Thyroid gland (tissue), 4 donors: ENCODE measurements around the gene IRAK2. TPM values are rescaled to one million over a fixed set of nuclear protein-coding genes. Genes with fewer than 3 reads are reported as not detected.
A peak's percentile ranks its signal among the peaks of the same experiment; 100 is the strongest.

ENCODE experiments used
- DNase-seq, 2 donors: peaks; one replicate each; pipeline ENCODE4 v3.0.0-alpha.2; 2019
- H3K27ac ChIP-seq, 3 donors: fragments of 200-600 bp; sonication (generic); 1 replicate in 2 of 3; 2 replicates in 1 of 3; pipeline ENCODE4 v1.5.1; 2016 to 2019; ENCODE audit warnings: mild to moderate bottlenecking in 1 of 3, moderate library complexity in 1 of 3
- H3K27me3 ChIP-seq: fragments of 200-600 bp; sonication (generic); one replicate; pipeline ENCODE4 v1.5.1; 2019
- H3K36me3 ChIP-seq, 2 donors: fragments of 200-600 bp; sonication (generic); one replicate each; pipeline ENCODE4 v1.5.1; 2016 to 2019
- H3K4me1 ChIP-seq, 2 donors: fragments of 200-600 bp; sonication (generic); one replicate each; pipeline ENCODE4 v1.5.1; 2017 to 2019
- H3K4me3 ChIP-seq, 3 donors: fragments of 200-600 bp; sonication (generic); replicated peaks in 1 of 3; 1 replicate in 2 of 3; 2 replicates in 1 of 3; pipeline ENCODE4 v1.5.1; 2016; ENCODE audit warnings: mild to moderate bottlenecking in 1 of 3
- H3K9me3 ChIP-seq: fragments of 200-600 bp; sonication (generic); one replicate; pipeline ENCODE4 v1.5.1; 2017
- CTCF ChIP-seq, 6 experiments: fragments of 200-600 bp in 3 of 6; fragments of 450-650 bp in 3 of 6; sonication (generic) in 3 of 6; IDR thresholded peaks; one replicate each; pipeline ENCODE4 v1.5.1; 2016 to 2019; ENCODE audit warnings: antibody characterized with exemption in 6 of 6, mild to moderate bottlenecking in 2 of 6, inconsistent platforms in 1 of 6, moderate library complexity in 1 of 6
- POLR2A ChIP-seq, 2 donors: fragments of 450-650 bp; IDR thresholded peaks; one replicate each; pipeline ENCODE4 v1.6.1; 2017; ENCODE audit warnings: antibody characterized with exemption in 2 of 2, mild to moderate bottlenecking in 2 of 2, moderate library complexity in 1 of 2
- WGBS, 2 donors: methylation state at CpG; one replicate each; pipeline ENCODE4 v1.1.5; 2017; 5-methylcytosine and 5-hydroxymethylcytosine counted together
- intact Hi-C: fragments of 100-400 bp; cut with DNase I; formaldehyde crosslinking; loops from one replicate; pipeline ENCODE4 v1.15.1; 2023
- total RNA-seq, 4 donors: library from RNA; depleted of rRNA; stranded (reverse); fragments of >200 nt; gene quantifications; one replicate each; pipeline ENCODE4 v1.2.3, GENCODE V29; 2016

Gene IRAK2
- total RNA-seq, 4 donors from 2014 or later = 5.0 to 9.1 (median 7.4) TPM

GRCh38 chr3:10240799-10241198 is 76.1 kb downstream of the IRAK2 start:
- H3K27ac ChIP-seq = no peak overlapping the region
- no peak for TF ChIP-seq CTCF (IDR thresholded peaks at IDR 0.05)
- TF ChIP-seq POLR2A (IDR thresholded peaks at IDR 0.05) = no peak
- peaks cover 0 to 3% of the 10 kb centered on the region in 2 donors for H3K36me3 ChIP-seq
- no peaks in the 10 kb centered on the region for H3K4me1 ChIP-seq
- H3K4me3 ChIP-seq = no peak overlapping the region
- 78 to 79% methylated on average over 5 to 6 of the region's 6 CpGs for WGBS, 2 donors
- intact Hi-C loops = no loop called here
- no peak for DNase-seq
- no peaks in the 10 kb centered on the region for H3K27me3 ChIP-seq
- no peaks in the 10 kb centered on the region for H3K9me3 ChIP-seq

- 79 to 89% methylated on average over 7 of the region's 7 CpGs for WGBS, 2 donors
- no peak overlapping the region for H3K27ac ChIP-seq
Measured at GRCh38 chr3:10242182-10243065, 77.7 kb downstream of the IRAK2 start.

GRCh38 chr3:10244009-10244408 is 79.3 kb downstream of the IRAK2 start:
- Histone ChIP-seq H3K27ac (no peak overlapping the region), H3K4me1 (no peaks in the 10 kb centered on the region), H3K27me3 (no peaks in the 10 kb centered on the region), H3K36me3 (peaks cover 0 to 3% of the 10 kb centered on the region in 2 donors), H3K9me3 (no peaks in the 10 kb centered on the region), H3K4me3 (no peak overlapping the region)
- intact Hi-C loops = no loop called here
- TF ChIP-seq POLR2A (IDR thresholded peaks at IDR 0.05) (no peak), CTCF (IDR thresholded peaks at IDR 0.05) (no peak)
- DNase-seq = no peak
- 62 to 100% methylated on average over 2 to 3 of the region's 3 CpGs for WGBS, 2 donors

More at GRCh38 chr3:10242182-10243065, 77.7 kb downstream of the IRAK2 start:
- peaks cover 0 to 3% of the 10 kb centered on the region in 2 donors for H3K36me3 ChIP-seq
- intact Hi-C loops = no loop called here
- TF ChIP-seq CTCF (IDR thresholded peaks at IDR 0.05) (no peak), POLR2A (IDR thresholded peaks at IDR 0.05) (no peak)
- no peaks in the 10 kb centered on the region for H3K9me3 ChIP-seq
- peak in 1 of 2 donors; percentile 9 for DNase-seq
- H3K4me3 ChIP-seq = no peak overlapping the region
- H3K27me3 ChIP-seq = no peaks in the 10 kb centered on the region
- H3K4me1 ChIP-seq = no peaks in the 10 kb centered on the region

- Histone ChIP-seq H3K27me3 (no peaks in the 10 kb centered on the region), H3K36me3 (peaks cover 0 to 3% of the 10 kb centered on the region in 2 donors), H3K27ac (no peak overlapping the region), H3K4me3 (no peak overlapping the region), H3K4me1 (peaks cover 2 to 9% of the 10 kb centered on the region in 2 donors), H3K9me3 (no peaks in the 10 kb centered on the region)
- TF ChIP-seq POLR2A (IDR thresholded peaks at IDR 0.05) = no peak
- no peak for TF ChIP-seq CTCF (IDR thresholded peaks at IDR 0.05)
- no peak for DNase-seq
- intact Hi-C loops = no loop called here
- 91 to 95% methylated on average over 6 of the region's 6 CpGs for WGBS, 2 donors
Measured at GRCh38 chr3:10245081-10245712, 80.5 kb downstream of the IRAK2 start.
